ENCODE measurements around the gene CAMTA1.

CAMTA1 gene

GRCh38 chr1:7642418-7642704, 857.1 kb downstream of the CAMTA1 start:
- DNase-seq: no peak

- peak; percentile 33 for DNase-seq
These were observed 857.7 kb downstream of the CAMTA1 start for GRCh38 chr1:7642781-7643529.

GRCh38 chr1:7643530-7643929, 858.3 kb downstream of the CAMTA1 start:
- DNase-seq: no peak

- DNase-seq: no peak
These were observed 858.8 kb downstream of the CAMTA1 start for GRCh38 chr1:7644086-7644485.

GRCh38 chr1:7644961-7645750, 859.9 kb downstream of the CAMTA1 start:
- DNase-seq: no peak

GRCh38 chr1:7645751-7646048, 860.4 kb downstream of the CAMTA1 start:
- DNase-seq: no peak

- no peak for DNase-seq
These were observed 860.9 kb downstream of the CAMTA1 start for GRCh38 chr1:7646164-7646563.

GRCh38 chr1:7646981-7647901, 862.0 kb downstream of the CAMTA1 start:
- peak; percentile 12 for DNase-seq

GRCh38 chr1:7648761-7649384, 863.6 kb downstream of the CAMTA1 start:
- DNase-seq: no peak

GRCh38 chr1:7650801-7651200, 865.5 kb downstream of the CAMTA1 start:
- no peak for DNase-seq

- no peak for DNase-seq
These were observed 865.9 kb downstream of the CAMTA1 start for GRCh38 chr1:7651203-7651602.

- DNase-seq: no peak
These were observed 866.8 kb downstream of the CAMTA1 start for GRCh38 chr1:7652061-7652460.

- no peak for DNase-seq
These were observed 867.4 kb downstream of the CAMTA1 start for GRCh38 chr1:7652515-7653098.

- DNase-seq: no peak
These were observed 869.5 kb downstream of the CAMTA1 start for GRCh38 chr1:7654725-7655124.

GRCh38 chr1:7655354-7655753, 870.1 kb downstream of the CAMTA1 start:
- no peak for DNase-seq

GRCh38 chr1:7656557-7657215, 871.4 kb downstream of the CAMTA1 start:
- no peak for DNase-seq

GRCh38 chr1:7657287-7658016, 872.2 kb downstream of the CAMTA1 start:
- DNase-seq: no peak

GRCh38 chr1:7658099-7658498, 872.8 kb downstream of the CAMTA1 start:
- DNase-seq: no peak

- DNase-seq: no peak
These were observed 874.3 kb downstream of the CAMTA1 start for GRCh38 chr1:7659514-7659913.

- DNase-seq: no peak
These were observed 878.3 kb downstream of the CAMTA1 start for GRCh38 chr1:7663451-7664146.
